Upper lobe of left lung (tissue), 4 donors: ENCODE results near the gene FMN2.

Source experiments
- EP300 ChIP-seq, 4 donors: sonication (generic); formaldehyde crosslinking; IDR thresholded peaks; one replicate each; pipeline ENCODE4 v1.5.1; 2017; ENCODE audit warnings: antibody characterized with exemption in 4 of 4, control low read depth in 2 of 4
- POLR2A ChIP-seq, 4 donors: fragments of 450-650 bp; IDR thresholded peaks; one replicate each; pipeline ENCODE4 v1.5.1; 2016 to 2017; ENCODE audit warnings: antibody characterized with exemption in 4 of 4, mild to moderate bottlenecking in 2 of 4
- TF ChIP-seq, protein P1 (sequence below), 6 experiments: fragments of 450-650 bp in 4 of 6; fragments of 200-600 bp in 2 of 6; sonication (generic) in 2 of 6; IDR thresholded peaks; one replicate each; pipeline ENCODE4 v1.5.1; 2016 to 2019; ENCODE audit warnings: antibody characterized with exemption in 6 of 6

DNA sequence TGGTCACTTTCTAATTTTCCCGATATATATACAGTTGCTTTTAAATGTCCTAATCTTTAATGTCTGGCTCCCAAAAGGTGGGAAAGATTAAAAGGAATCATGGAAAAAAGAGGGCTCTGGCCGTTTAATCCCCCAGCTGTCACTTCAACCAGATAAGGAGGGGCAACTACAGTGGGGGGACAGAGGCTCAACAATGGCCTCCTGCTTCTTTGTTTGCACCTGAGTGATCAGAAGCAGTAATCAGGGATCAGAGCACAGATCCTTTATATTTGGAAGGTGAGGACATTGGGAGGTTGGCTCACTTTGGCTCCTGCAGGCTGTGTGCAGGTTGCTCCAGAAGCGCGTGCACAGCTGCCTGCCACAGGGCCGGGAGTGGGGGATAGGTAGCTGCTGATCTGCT, 212.8 kb downstream of the FMN2 start:
- TF ChIP-seq, protein P1, sequence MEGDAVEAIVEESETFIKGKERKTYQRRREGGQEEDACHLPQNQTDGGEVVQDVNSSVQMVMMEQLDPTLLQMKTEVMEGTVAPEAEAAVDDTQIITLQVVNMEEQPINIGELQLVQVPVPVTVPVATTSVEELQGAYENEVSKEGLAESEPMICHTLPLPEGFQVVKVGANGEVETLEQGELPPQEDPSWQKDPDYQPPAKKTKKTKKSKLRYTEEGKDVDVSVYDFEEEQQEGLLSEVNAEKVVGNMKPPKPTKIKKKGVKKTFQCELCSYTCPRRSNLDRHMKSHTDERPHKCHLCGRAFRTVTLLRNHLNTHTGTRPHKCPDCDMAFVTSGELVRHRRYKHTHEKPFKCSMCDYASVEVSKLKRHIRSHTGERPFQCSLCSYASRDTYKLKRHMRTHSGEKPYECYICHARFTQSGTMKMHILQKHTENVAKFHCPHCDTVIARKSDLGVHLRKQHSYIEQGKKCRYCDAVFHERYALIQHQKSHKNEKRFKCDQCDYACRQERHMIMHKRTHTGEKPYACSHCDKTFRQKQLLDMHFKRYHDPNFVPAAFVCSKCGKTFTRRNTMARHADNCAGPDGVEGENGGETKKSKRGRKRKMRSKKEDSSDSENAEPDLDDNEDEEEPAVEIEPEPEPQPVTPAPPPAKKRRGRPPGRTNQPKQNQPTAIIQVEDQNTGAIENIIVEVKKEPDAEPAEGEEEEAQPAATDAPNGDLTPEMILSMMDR (IDR thresholded peaks at IDR 0.05) = no peak
- no peak for TF ChIP-seq POLR2A (IDR thresholded peaks at IDR 0.05)
- no peak for TF ChIP-seq EP300 (IDR thresholded peaks at IDR 0.05)
